GM21786 (cell line): ENCODE data around the gene SLC9A7.
A peak's percentile ranks its signal among the peaks of the same experiment; 100 is the strongest.
"Not testable (repeated sequence)": the region's sequence is repeated elsewhere in the genome, so short reads cannot be mapped to it uniquely, and the experiment has no call there.

Experiments used
- ATAC-seq: cut with Tn5 transposase; IDR thresholded peaks from one replicate; pipeline ENCODE4 v1.9.1; 2021; ENCODE audit not compliant: unreplicated experiment

SLC9A7 gene

DNA sequence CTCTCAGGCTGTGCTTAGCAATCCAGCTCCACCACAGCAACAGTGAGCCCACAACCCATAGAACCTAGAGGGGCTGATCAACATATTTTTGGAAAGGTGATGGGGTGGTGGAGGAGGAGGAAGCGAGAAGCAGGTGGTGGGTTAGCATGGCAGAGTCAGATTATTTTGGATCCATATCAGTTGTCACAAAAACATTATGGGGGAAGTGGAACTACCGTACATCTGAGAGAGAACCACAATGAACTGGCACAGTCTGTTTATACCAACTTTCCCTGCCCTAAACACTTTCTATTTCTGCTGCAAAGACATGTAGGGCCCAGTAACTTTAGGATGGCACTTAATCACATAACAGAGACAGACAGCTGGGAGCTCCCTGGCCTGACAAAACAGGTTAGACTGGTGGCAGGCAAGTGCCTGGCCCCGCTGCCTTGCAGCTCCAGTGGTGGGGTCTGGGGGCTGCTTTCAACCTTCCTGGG is 4.3 kb downstream of the SLC9A7 start:
- ATAC-seq, result peak; percentile 38

DNA sequence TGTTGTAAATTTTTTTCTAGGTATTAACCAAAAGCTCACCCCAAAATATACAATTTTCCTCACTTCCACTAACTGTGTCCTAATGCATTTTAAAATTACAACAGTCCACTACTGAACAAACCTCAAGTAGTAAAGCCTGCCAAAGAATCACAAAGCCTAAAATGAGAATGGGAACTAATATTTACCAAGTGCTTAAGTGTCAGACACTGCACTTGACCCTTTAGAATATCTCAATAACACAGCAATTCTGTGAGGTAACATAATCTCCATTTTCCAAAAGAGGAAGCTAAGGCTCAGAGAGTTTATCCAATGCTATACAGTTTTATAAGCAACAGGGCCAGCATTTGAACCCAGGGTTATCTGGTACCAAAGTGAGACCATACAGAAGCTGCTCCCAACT is 4.9 kb downstream of the SLC9A7 start:
- no peak for ATAC-seq

DNA sequence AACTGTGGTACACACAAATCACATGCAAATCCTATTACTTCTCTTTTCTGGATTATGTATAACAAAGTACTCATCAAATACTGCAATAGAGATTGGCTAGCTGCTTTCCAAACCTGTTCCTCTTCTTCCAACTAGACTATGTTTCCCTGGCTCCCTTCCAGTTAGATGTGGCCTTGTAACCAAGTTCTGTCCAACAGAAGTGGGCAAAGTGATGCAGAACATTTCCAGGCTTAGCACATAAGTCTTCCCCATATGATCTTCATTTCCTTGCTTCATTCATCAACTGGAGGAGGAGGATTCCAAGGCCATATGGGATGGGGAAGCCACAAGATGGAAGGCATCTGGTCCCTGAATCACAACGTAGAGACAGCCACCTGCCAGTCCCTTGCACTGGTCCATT is 8.0 kb downstream of the SLC9A7 start:
- no peak for ATAC-seq

DNA sequence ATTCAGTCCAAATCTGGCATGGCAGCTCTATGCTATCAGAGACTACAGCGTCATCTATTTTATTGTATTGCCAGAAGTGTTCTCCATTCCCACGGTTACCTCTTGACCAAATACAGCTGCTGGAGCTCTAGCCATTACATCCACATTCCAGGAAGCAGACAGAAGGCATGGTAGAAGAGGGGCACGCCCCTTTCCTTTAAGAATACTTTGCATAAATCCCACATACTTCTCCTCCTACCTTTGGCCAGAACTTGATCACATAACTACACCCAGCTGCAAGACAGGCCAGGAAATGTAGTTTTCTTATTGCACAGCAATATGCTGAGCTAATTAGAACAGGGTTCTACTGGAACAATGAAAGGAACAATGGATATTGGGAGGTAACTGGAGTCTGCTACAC is 14.9 kb downstream of the SLC9A7 start:
- ATAC-seq, result no peak

DNA sequence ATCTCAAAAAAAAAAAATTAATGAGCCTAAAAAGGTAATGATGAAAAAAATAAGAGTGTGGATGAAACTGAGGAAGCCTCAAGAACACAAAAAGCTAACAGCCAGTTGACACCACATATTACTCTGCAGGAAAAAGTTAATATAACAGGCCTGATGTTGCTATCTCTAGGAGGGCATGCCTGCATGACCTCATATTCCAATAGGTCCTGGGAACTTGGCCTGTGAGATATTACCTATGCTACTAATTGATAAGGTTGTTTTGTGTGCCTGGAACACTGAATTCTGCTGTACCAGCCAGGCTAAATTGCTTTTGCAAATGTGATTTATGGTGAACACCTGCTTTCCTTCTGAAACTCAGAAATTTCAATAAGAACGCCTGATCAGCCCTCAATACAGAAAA is 15.9 kb downstream of the SLC9A7 start:
- no peak for ATAC-seq

DNA sequence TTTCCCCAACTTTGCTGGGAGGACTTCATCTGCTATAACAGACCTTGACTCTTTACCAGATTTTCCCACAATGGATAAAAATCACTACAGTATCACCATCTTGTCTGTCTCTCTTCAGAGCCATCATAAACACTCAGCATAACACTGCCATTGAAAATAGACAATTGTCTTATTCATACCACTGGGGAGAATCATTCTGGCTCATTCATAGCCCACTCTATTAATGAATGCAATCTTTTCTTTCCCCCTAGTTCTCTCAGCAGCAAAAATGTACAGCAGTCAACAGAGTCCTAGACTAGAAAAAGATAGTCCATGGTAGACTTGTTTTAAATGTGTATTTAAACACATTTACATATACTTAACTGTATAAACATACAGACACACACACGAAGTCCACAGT is 19.2 kb downstream of the SLC9A7 start:
- no peak for ATAC-seq

DNA sequence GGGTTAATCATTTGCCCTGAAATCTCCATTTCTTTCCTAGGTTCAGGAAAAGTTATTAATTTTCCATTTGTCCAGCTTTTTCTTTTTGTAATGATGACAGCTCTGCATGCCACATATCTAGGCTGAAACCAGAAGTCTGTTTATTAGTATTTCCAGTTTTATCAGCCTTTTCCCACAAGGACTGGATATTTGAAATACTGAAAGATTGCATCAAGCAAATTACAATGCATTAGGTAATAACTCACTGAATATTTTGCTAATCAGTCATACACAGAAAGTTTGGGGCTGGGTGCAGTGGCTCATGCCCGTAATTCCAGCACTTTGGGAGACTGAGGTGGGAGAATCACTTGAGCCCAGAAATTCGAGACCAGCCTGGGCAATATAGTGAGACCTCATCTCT is 21.5 kb downstream of the SLC9A7 start:
- ATAC-seq, result no peak

DNA sequence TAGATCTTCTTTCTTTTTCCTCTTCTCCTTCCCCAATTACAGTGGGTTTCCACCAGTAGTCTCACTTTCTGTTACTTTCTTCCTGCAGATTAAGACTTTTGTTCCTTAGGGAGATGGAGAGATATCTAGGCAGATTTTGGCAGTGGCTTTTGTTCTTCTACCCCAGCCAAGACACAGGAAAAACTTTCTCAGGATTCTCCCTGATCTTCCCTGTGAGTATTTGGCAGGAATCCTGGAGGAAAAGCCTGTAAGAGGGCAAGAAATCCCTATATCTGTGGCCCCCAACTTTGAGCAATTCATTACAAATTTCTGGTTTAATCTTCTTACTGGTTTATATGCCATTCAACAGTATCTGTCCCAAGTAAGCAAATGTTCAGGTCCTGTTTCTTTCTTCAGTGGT is 21.9 kb downstream of the SLC9A7 start:
- ATAC-seq, result no peak

DNA sequence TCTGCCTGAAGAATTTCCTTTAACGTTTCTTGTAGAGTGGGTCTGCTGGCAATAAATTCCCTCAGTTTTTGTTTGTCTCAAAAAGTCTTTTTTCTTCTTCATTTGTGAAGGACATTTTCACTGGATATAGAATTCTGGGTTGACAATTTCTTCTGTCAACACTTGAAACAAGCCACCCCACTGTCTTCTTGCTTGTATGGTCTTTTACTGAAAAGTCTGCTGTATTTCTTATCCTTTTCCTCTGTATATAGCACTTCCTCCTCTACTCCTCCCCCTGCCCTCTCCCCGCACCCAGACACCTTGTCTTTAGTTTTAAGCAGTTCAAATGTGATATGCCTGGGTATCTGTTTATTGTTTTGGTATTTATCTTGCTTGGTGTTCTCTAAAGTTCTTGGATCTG is 23.3 kb downstream of the SLC9A7 start:
- no peak for ATAC-seq

DNA sequence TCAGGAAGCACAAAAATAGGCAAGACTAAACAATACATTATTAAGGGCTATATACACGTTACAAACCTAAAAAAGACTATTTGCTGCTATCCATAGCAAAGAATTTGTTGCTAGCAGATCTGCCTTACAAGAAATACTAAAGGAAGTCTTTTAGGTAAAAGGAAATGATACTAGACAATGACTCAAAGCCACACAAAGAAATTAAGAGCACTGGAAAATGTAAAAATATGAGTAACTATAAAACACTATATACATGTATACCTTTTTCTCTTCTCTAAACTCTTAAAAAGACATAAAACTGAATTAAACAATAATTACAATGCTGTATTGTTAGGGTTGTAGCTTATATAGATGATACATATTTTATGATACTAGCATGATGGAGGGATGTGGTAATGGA is 25.7 kb downstream of the SLC9A7 start:
- ATAC-seq, result no peak

DNA sequence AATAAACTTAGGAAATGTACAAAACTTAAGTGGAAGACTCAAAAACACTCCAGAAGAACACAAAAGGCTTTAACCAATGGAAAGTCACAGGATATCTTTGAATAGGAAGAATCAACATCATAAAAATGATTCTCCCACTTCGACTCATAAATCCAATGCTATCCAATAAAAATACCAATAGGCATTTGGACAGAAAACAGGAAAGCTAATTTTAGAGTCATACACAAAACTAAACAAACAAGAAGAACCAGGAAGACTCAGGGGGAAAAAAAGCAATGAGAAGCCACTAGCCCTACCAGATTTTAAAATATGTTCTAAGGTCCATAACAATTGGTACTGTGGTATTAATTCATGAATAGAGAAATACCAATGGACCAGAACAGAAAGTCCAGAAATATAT is 28.2 kb downstream of the SLC9A7 start:
- ATAC-seq, result no peak

DNA sequence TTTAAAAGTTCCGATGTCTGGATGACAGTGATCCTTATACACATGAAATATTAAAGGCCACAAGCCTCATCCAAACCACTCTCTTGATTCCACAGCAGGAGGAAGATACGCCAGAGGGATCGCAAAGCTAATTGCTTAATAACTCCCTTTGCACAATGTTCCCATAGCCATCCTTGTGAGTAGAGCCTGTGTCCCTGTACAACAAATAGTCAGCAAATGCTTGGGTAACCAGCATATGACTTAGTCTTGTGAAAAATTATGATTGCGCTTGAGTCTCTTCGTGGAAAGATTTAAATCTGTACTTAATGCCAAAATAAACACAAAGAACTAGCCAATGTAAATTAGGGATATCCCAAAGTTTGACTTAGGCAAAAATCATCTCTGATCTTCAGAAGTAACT is 31.5 kb downstream of the SLC9A7 start:
- ATAC-seq, result no peak

DNA sequence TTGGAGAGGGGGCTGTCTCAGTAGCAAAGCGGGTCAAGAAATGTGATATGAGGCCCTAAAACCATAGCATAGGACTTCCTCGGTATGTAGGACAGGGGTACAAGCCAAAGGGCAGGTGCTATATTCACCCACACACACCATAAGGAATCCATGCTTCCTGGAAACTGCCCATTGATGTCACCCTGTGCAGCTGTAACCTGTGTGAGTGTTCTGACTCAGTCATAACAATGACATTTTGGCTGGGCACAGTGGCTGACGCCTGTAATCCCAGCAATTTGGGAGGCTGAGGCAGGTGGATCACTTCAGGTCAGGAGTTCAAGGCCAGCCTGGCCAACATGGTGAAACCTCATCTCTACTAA is 35.4 kb downstream of the SLC9A7 start:
- ATAC-seq, result not testable (repeated sequence)

DNA sequence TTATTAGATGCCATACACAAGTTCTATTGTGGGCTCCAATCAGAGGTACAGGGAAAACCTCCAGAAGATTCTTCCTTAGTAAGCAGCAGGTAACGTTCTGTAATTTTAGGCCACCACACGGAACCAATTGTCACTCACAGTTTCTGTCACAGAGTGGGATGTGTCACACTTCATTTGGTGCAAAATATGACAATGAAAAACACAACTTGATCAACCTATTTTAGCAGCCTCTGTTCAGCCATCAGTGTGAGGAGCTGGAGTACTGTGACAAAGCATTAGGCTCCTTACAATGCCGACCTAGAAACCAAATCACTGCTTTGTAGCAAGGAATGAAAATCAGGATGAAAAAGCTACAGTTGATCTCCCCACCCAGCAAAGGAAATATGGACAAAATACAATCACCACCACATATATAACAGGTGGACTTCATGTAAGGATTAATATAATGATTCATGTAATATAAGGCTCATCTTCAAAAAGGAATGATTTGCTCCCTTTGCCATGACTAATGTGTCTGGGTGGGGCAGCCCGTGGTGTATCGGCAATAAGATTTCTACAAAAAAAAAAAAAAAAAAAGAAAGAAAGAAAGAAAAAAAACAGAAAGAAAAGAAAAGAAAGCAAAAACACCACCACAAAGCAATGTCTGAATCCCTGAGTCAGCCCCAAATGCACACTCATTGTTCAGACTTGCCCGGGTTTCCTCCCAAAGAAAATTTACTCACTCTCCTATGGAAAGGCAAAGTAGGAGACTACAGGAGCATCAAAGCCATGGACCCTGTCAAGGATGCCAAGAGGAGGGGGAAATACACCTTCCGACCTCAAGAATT is 36.0 kb downstream of the SLC9A7 start:
- ATAC-seq, result no peak

DNA sequence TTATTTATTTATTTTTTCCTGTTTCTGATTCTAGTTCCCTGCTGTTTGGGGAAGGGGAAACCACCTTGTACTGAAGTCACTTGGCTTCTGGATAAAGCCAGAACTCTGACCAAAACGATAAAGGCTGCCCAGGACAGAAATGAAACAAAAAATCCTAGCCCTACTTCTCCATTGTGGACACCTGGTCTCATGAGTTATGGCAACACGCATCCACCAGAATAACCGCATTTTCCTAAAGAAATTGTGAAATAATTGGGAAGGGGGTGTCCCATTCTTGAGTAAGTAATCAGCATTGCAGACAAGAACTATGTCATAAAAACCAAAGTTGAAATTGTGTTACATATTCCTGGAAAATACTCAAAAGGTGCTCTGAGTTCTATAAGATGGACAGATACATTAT is 42.1 kb downstream of the SLC9A7 start:
- ATAC-seq, result no peak

DNA sequence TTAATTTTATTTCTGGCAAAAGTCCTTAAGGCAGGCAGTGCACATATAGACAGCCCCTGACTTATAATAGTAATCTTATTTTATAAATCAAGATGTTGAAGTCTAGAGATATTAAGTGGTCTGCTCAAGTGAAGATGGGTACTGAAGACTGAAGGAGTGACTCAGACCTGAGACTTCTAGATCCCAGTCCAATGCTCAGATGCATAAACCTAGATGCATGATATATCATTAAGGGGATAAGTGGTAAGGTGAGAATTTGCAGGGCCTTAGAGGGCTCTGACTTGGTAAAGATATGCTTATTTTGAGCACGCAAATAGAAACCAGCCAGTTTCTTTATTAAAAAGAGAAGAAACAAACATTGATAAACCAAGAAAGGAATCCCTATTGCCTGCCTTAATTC is 42.9 kb downstream of the SLC9A7 start:
- no peak for ATAC-seq

DNA sequence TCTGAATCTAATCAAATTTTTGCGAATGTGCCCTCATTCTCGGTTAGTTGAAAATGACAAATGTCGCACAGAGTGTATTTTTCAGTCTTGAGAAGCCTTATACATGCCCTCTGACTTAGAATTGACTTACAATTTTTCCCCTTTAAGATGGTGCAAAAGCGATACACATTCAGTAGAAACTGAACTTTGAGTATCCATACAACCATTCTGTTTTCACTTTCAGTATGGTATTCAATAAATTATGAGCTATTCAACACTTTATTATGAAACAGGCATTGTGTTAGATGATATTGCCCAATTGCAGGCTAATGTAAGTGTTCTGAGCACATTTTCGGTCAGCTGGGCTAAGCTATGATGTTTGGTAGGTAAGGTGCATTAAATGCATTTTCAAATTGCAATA is 43.4 kb downstream of the SLC9A7 start:
- no peak for ATAC-seq

DNA sequence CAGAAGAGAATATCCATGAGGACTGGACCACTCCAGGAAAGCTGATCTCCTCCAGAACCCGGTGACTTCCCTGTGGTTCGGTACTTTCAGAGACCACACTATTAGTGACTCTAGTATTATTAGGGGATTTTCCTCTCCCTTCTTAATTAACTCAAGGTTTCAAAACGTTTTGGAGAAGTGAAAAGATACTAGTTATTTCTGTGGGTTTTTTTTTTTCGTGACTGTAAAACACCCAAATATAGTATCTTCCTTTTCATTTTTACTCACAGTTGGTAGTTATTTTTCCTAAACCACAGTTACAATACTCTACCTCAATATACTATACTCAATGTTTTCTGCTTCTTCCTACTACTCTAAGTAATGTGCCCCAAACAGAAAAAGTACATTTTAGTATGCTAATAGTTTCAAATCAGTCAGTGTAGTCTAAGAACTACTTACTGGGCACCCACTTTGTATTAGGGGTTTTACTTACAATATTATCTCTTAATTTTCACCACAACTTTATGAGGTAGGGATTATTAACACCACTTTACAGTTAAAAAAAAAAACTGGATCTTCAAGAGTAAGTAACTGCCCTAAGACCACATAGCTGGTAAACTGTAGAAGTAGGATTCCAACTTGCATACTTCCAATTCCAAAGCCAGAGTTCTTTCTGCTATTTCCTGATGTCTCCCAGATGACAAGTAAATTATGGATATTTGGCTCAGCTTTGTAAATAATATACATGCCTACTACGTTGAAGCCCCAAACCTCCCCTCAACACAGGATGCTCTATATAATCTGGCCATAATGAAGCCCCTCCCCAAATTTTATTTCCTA is 45.0 kb downstream of the SLC9A7 start:
- ATAC-seq, result peak; percentile 66

DNA sequence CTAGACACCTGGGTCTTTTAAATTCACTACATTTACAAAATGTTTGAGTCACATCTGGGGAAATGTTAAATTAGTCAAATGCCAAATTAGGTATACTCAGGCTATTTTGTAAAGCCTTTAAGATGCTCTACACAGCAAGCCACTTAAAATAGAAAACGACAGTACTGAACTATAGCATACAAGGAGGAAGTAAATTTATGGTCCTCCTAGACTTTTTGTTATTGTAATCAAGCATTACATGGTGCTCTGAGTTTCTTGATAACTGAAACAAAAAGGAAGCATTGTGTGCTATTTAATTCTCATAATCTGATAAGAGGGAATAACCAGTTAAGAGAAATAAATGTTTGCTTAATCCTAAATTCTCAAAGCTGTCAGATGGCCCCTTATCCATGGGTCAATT is 46.2 kb downstream of the SLC9A7 start:
- ATAC-seq, result no peak

DNA sequence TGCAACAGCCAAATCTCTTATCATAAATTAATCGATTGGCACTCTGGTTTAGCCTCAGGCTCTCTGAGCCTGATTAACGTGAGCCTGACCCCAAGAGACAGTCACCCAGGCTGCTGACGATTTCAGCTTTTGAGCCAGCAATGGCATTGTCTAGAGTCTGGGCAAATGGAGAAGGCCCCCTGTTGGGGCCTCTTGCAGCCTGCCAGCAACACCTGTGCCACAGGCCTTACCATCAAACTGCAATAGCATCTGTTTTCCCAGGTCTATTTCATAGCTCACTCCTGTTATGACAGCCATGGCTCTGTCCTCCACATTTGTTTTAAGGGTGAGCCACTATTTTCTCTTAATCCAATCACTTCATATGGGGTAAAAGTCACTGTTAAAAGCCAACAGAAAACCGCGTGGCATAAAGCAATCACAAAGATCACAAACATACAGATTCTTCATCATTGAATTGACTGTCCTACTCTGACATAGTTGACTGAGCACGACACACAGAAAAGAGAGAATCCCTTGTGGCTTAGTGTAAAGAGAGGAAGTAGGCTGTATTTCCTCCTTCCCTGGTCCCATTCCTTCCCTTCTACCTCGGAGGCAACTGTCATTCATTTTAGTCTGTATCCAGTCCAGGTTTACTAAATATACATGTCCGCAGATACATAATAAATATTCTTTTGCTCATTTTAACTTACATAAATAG is 47.8 kb downstream of the SLC9A7 start:
- ATAC-seq, result peak; percentile 39

DNA sequence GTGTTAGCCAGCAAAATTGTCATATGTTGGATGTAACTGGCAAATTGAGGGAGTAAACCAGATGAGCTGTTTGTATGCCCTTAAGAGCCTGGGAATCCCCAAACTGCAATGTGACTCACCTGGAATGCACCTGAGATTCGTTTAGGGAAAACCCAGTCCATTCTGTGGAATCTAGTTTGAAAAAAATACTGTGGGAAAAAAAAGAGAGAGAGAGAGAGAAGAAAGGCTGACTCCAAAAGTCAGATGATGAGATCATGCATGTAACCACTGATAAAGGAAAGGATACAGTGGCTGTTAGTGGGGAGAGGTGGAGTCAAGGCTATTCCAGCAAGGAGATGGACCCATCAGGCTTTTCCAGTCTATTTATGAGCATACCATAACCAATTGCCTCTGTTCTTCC is 48.5 kb downstream of the SLC9A7 start:
- ATAC-seq, result no peak
